Keratinocyte (primary cell): Measurements from ENCODE around the gene DNAH17. TPM values are rescaled to one million over a fixed set of nuclear protein-coding genes. Genes with fewer than 3 reads are reported as not detected.

Experiments
- DNase-seq: peaks from one replicate; pipeline ENCODE4 v3.0.0-alpha.2; 2011; ENCODE audit warnings: low read depth, missing footprints, low spot score
- FAIRE-seq: peaks from 2 replicates; lab custom pipeline; 2011; peaks lifted over from hg19 to GRCh38; lab: Jason Lieb, UNC
- H2AFZ ChIP-seq: 2 replicates; pipeline ENCODE4 v1.6.0; 2012; ENCODE audit warnings: low read length, control low read depth, inconsistent platforms; ENCODE audit not compliant: control insufficient read depth
- H3K27ac ChIP-seq: 2 replicates; pipeline ENCODE4 v1.5.1; 2011; ENCODE audit warnings: low read length; ENCODE audit not compliant: control insufficient read depth, insufficient read depth
- H3K27me3 ChIP-seq: 3 replicates; pipeline ENCODE4 v1.6.0; 2011; ENCODE audit warnings: low read length; ENCODE audit not compliant: control insufficient read depth, insufficient read depth; ENCODE audit errors: extremely low read depth
- H3K36me3 ChIP-seq, 2 experiments: 2 replicates in 1 of 2; 3 replicates in 1 of 2; pipeline ENCODE4 v1.5.1; 2011; ENCODE audit warnings: low read length in 2 of 2, mild to moderate bottlenecking in 1 of 2; ENCODE audit not compliant: control insufficient read depth in 2 of 2, insufficient read depth in 2 of 2; ENCODE audit errors: extremely low read depth in 1 of 2
- H3K4me1 ChIP-seq: 3 replicates; pipeline ENCODE4 v1.5.1; 2011; ENCODE audit warnings: low read length; ENCODE audit not compliant: control insufficient read depth, insufficient read depth; ENCODE audit errors: extremely low read depth
- H3K4me2 ChIP-seq: 3 replicates; pipeline ENCODE4 v1.6.0; 2011; ENCODE audit warnings: low read depth, low read length; ENCODE audit not compliant: control insufficient read depth, insufficient read depth; ENCODE audit errors: extremely low read depth
- H3K4me3 ChIP-seq, 3 experiments: fragments of 200-600 bp in 1 of 3; sonication (generic) in 1 of 3; 2 replicates in 2 of 3; 3 replicates in 1 of 3; pipeline ENCODE4 v1.5.1; 2011 to 2016; ENCODE audit warnings: low read length in 3 of 3, mild to moderate bottlenecking in 3 of 3, control low read depth in 2 of 3, inconsistent platforms in 1 of 3, low read depth in 1 of 3, mixed read lengths in 1 of 3, mixed run types in 1 of 3, moderate library complexity in 1 of 3; ENCODE audit not compliant: control insufficient read depth in 2 of 3, insufficient read depth in 2 of 3; ENCODE audit errors: extremely low read depth in 1 of 3
- H3K79me2 ChIP-seq: 2 replicates; pipeline ENCODE4 v1.6.0; 2012; ENCODE audit warnings: low read length; ENCODE audit not compliant: control insufficient read depth, insufficient read depth
- H3K9ac ChIP-seq: 3 replicates; pipeline ENCODE4 v1.6.0; 2011; ENCODE audit warnings: low read length; ENCODE audit not compliant: control insufficient read depth, insufficient read depth; ENCODE audit errors: extremely low read depth
- H3K9me1 ChIP-seq: 3 replicates; pipeline ENCODE4 v1.6.0; 2011; ENCODE audit warnings: low read length; ENCODE audit not compliant: control insufficient read depth, insufficient read depth; ENCODE audit errors: extremely low read depth
- H3K9me3 ChIP-seq: 2 replicates; pipeline ENCODE4 v1.5.1; 2012; ENCODE audit warnings: low read depth, low read length; ENCODE audit not compliant: control insufficient read depth
- H4K20me1 ChIP-seq: 3 replicates; pipeline ENCODE4 v1.6.0; 2011; ENCODE audit warnings: low read length; ENCODE audit not compliant: control insufficient read depth, insufficient read depth; ENCODE audit errors: extremely low read depth
- CTCF ChIP-seq, 3 experiments: IDR thresholded peaks in 1 of 3; conservative IDR thresholded peaks in 1 of 3; optimal IDR thresholded peaks in 1 of 3; 2 replicates in 2 of 3; 3 replicates in 1 of 3; pipeline versions ENCODE3 to v1.5.1; 2011; ENCODE audit warnings: low read length in 3 of 3, mild to moderate bottlenecking in 3 of 3, moderate library complexity in 2 of 3, control low read depth in 1 of 3, inconsistent platforms in 1 of 3; ENCODE audit not compliant: insufficient read depth in 2 of 3; ENCODE audit errors: extremely low read depth in 1 of 3
- EZH2 ChIP-seq: IDR thresholded peaks from one replicate; pipeline ENCODE4 v1.6.1; 2012; ENCODE audit warnings: inconsistent platforms, mild to moderate bottlenecking, low read length, moderate library complexity
- dilution Hi-C: fragments of 300-500 bp; cut with MboI; formaldehyde crosslinking; loops from one replicate; pipeline ENCODE4 v1.7.0; 2020; ENCODE audit warnings: low sequenced_read_pairs; ENCODE audit not compliant: extremely low pct_ligation_motif_present
- polyA plus RNA-seq, 5 experiments: library from polyadenylated mRNA; depleted of rRNA in 3 of 5; stranded (reverse) in 3 of 5; stranded (forward) in 1 of 5; unstranded in 1 of 5; fragments of >200 nt; gene quantifications; 1 replicate in 1 of 5; 2 replicates in 3 of 5; 3 replicates in 1 of 5; pipeline versions ENCODE4 v1.2.1 to v1.2.3, GENCODE V29; 2011 to 2012; ENCODE audit warnings: missing spikeins in 2 of 5, low read depth in 1 of 5, low replicate concordance in 1 of 5

Gene DNAH17
- polyA plus RNA-seq, 1 donor (not counting 4 experiments of a cell fraction or from before 2014, with no cell fraction given) = 0.16 TPM

GRCh38 chr17:78406920-78407319 lies 170.3 kb downstream of the DNAH17 start:
- H3K9ac ChIP-seq = peak overlapping the region; percentile 35
- peaks cover 34% of the 10 kb centered on the region for H3K4me1 ChIP-seq
- TF ChIP-seq CTCF (optimal IDR thresholded peaks at IDR 0.05 in 1 of 3, IDR thresholded peaks at IDR 0.05 in 1 of 3, conservative IDR thresholded peaks at IDR 0.05 in 1 of 3; ENCODE audit: extremely low read depth in 1 of 3, insufficient read depth in 2 of 3, low read length in 3 of 3) (no peak), EZH2 (no peak)
- H3K36me3 ChIP-seq = peaks cover 21 to 24% of the 10 kb centered on the region in 2 experiments
- peaks cover 30% of the 10 kb centered on the region for H3K79me2 ChIP-seq
- DNase-seq (no peak), FAIRE-seq (no peak)
- peaks cover 19% of the 10 kb centered on the region for H3K9me1 ChIP-seq
- H3K4me2 ChIP-seq = peak overlapping the region; percentile 67
- no peaks in the 10 kb centered on the region for H3K27me3 ChIP-seq
- H4K20me1 ChIP-seq = peaks cover 21% of the 10 kb centered on the region
- H3K27ac ChIP-seq = peak overlapping the region; percentile 41
- H3K4me3 ChIP-seq = peak overlapping the region in 1 of 3 experiments; percentile 26
- dilution Hi-C loops = no loop called here
- no peak overlapping the region for H2AFZ ChIP-seq
- no peaks in the 10 kb centered on the region for H3K9me3 ChIP-seq

GRCh38 chr17:78406396-78406795 lies 170.8 kb downstream of the DNAH17 start:
- peaks cover 22 to 29% of the 10 kb centered on the region in 2 experiments for H3K36me3 ChIP-seq
- dilution Hi-C loops = no loop called here
- H3K9ac ChIP-seq = no peak overlapping the region
- DNase-seq = no peak
- TF ChIP-seq CTCF (optimal IDR thresholded peaks at IDR 0.05 in 1 of 3, IDR thresholded peaks at IDR 0.05 in 1 of 3, conservative IDR thresholded peaks at IDR 0.05 in 1 of 3; ENCODE audit: extremely low read depth in 1 of 3, insufficient read depth in 2 of 3, low read length in 3 of 3) (no peak), EZH2 (no peak)
- H2AFZ ChIP-seq = no peak overlapping the region
- no peak overlapping the region for H3K4me3 ChIP-seq
- H3K79me2 ChIP-seq = peaks cover 30% of the 10 kb centered on the region
- no peaks in the 10 kb centered on the region for H3K27me3 ChIP-seq
- no peak overlapping the region for H3K27ac ChIP-seq
- peaks cover 21% of the 10 kb centered on the region for H4K20me1 ChIP-seq
- H3K9me3 ChIP-seq = no peaks in the 10 kb centered on the region
- peaks cover 34% of the 10 kb centered on the region for H3K4me1 ChIP-seq
- no peak for FAIRE-seq
- H3K9me1 ChIP-seq = peaks cover 19% of the 10 kb centered on the region
- H3K4me2 ChIP-seq = no peak overlapping the region
